Measurements from ENCODE around the gene PARP8. TPM values are rescaled to one million over a fixed set of nuclear protein-coding genes. Genes with fewer than 3 reads are reported as not detected.

Gene PARP8
- total RNA-seq, 1 experiment from 2014 or later: 23.2 TPM

DNA sequence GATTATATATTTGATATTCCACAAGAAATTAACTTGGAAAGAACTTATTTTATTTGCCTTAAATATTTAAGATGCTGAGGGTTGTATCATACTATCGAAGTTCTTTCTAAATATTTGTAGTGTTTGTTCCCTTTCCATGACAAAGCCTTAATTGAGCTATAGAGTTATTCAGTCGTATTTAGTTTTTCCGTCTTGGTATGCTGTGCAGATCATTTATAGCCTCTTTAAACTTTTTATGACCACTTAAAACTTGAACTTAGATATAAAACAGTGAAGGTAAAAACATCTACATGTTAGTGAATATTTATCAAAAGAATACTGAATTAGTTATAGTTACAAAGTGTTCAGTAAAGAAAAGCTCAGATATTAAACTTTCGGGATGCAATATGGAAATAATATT lies 74.4 kb downstream of the PARP8 start:
- TF ChIP-seq, protein P1, sequence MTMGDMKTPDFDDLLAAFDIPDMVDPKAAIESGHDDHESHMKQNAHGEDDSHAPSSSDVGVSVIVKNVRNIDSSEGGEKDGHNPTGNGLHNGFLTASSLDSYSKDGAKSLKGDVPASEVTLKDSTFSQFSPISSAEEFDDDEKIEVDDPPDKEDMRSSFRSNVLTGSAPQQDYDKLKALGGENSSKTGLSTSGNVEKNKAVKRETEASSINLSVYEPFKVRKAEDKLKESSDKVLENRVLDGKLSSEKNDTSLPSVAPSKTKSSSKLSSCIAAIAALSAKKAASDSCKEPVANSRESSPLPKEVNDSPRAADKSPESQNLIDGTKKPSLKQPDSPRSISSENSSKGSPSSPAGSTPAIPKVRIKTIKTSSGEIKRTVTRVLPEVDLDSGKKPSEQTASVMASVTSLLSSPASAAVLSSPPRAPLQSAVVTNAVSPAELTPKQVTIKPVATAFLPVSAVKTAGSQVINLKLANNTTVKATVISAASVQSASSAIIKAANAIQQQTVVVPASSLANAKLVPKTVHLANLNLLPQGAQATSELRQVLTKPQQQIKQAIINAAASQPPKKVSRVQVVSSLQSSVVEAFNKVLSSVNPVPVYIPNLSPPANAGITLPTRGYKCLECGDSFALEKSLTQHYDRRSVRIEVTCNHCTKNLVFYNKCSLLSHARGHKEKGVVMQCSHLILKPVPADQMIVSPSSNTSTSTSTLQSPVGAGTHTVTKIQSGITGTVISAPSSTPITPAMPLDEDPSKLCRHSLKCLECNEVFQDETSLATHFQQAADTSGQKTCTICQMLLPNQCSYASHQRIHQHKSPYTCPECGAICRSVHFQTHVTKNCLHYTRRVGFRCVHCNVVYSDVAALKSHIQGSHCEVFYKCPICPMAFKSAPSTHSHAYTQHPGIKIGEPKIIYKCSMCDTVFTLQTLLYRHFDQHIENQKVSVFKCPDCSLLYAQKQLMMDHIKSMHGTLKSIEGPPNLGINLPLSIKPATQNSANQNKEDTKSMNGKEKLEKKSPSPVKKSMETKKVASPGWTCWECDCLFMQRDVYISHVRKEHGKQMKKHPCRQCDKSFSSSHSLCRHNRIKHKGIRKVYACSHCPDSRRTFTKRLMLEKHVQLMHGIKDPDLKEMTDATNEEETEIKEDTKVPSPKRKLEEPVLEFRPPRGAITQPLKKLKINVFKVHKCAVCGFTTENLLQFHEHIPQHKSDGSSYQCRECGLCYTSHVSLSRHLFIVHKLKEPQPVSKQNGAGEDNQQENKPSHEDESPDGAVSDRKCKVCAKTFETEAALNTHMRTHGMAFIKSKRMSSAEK (CRISPR knock-in tag; IDR thresholded peaks at IDR 0.05; ENCODE audit: borderline replicate concordance): no peak
- TF ChIP-seq, protein P2, sequence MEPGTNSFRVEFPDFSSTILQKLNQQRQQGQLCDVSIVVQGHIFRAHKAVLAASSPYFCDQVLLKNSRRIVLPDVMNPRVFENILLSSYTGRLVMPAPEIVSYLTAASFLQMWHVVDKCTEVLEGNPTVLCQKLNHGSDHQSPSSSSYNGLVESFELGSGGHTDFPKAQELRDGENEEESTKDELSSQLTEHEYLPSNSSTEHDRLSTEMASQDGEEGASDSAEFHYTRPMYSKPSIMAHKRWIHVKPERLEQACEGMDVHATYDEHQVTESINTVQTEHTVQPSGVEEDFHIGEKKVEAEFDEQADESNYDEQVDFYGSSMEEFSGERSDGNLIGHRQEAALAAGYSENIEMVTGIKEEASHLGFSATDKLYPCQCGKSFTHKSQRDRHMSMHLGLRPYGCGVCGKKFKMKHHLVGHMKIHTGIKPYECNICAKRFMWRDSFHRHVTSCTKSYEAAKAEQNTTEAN (CRISPR knock-in tag; IDR thresholded peaks at IDR 0.05): no peak
- TF ChIP-seq RORB (CRISPR knock-in tag; IDR thresholded peaks at IDR 0.05) (no peak), GTF2I (CRISPR knock-in tag; conservative IDR thresholded peaks at IDR 0.05) (no peak), CBFB (CRISPR knock-in tag; IDR thresholded peaks at IDR 0.05; ENCODE audit: low read depth) (no peak), NFATC4 (CRISPR knock-in tag; IDR thresholded peaks at IDR 0.05) (no peak), HMGA2 (CRISPR knock-in tag; IDR thresholded peaks at IDR 0.05) (no peak), JAZF1 (CRISPR knock-in tag; IDR thresholded peaks at IDR 0.05) (no peak), TCF7 (CRISPR knock-in tag; IDR thresholded peaks at IDR 0.05; ENCODE audit: low read depth) (no peak), ZNF219 (CRISPR knock-in tag; IDR thresholded peaks at IDR 0.05; ENCODE audit: borderline replicate concordance) (no peak), PREB (CRISPR knock-in tag; IDR thresholded peaks at IDR 0.05; ENCODE audit: borderline replicate concordance) (no peak), FOXP4 (CRISPR knock-in tag; IDR thresholded peaks at IDR 0.05) (no peak), SP1 (CRISPR knock-in tag; conservative IDR thresholded peaks at IDR 0.05) (no peak), FOXJ3 (CRISPR knock-in tag; IDR thresholded peaks at IDR 0.05; ENCODE audit: borderline replicate concordance) (no peak), ZNF423 (CRISPR knock-in tag; IDR thresholded peaks at IDR 0.05) (no peak)
- TF ChIP-seq, protein P3, sequence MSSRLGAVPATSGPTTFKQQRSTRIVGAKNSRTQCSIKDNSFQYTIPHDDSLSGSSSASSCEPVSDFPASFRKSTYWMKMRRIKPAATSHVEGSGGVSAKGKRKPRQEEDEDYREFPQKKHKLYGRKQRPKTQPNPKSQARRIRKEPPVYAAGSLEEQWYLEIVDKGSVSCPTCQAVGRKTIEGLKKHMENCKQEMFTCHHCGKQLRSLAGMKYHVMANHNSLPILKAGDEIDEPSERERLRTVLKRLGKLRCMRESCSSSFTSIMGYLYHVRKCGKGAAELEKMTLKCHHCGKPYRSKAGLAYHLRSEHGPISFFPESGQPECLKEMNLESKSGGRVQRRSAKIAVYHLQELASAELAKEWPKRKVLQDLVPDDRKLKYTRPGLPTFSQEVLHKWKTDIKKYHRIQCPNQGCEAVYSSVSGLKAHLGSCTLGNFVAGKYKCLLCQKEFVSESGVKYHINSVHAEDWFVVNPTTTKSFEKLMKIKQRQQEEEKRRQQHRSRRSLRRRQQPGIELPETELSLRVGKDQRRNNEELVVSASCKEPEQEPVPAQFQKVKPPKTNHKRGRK (CRISPR knock-in tag; IDR thresholded peaks at IDR 0.05; ENCODE audit: borderline replicate concordance): no peak
- TF ChIP-seq, protein P4, sequence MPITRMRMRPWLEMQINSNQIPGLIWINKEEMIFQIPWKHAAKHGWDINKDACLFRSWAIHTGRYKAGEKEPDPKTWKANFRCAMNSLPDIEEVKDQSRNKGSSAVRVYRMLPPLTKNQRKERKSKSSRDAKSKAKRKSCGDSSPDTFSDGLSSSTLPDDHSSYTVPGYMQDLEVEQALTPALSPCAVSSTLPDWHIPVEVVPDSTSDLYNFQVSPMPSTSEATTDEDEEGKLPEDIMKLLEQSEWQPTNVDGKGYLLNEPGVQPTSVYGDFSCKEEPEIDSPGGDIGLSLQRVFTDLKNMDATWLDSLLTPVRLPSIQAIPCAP (CRISPR knock-in tag; IDR thresholded peaks at IDR 0.05): no peak
- no peaks in the 10 kb centered on the region for H3K27me3 Mint-ChIP-seq (ENCODE audit: low read depth)
- POLR2A ChIA-PET: interaction anchor here (0.7 kb wide), 1 partner anchor 33 kb away, joined by 3 read pairs; no protein-coding TSS in a partner anchor
- no peak for DNase-seq (ENCODE audit: low spot score)
- no peak overlapping the region for H3K27ac Mint-ChIP-seq
- H3K4me1 Mint-ChIP-seq: peaks cover 52% of the 10 kb centered on the region
- H3K9me3 Mint-ChIP-seq: no peaks in the 10 kb centered on the region
- ATAC-seq: no peak
- H3K36me3 Mint-ChIP-seq: no peaks in the 10 kb centered on the region
- CTCF ChIA-PET: no interaction called here
- H3K4me3 Mint-ChIP-seq: no peak overlapping the region

All from WTC11 (cell line).